HG03066 (cell line): ENCODE results near the gene MAP3K2.

Experiments used
- ATAC-seq: cut with Tn5 transposase; IDR thresholded peaks from one replicate; pipeline ENCODE4 v1.9.1; 2021; ENCODE audit warnings: low read depth; ENCODE audit not compliant: unreplicated experiment

Gene MAP3K2

GRCh38 chr2:127387655-127388422 is at the start of gene MAP3K2:
MAP3K2 (minus strand) TSS chr2:127387975; CDS start chr2:127343129, 44,846 bp downstream.
- ATAC-seq, result peak; percentile 58

- no peak for ATAC-seq
Observed at GRCh38 chr2:127437056-127437455, 49.3 kb upstream of the MAP3K2 start.

- ATAC-seq, result no peak
Observed at GRCh38 chr2:127434515-127434914, 46.7 kb upstream of the MAP3K2 start.

GRCh38 chr2:127431408-127432023 is 43.7 kb upstream of the MAP3K2 start:
- no peak for ATAC-seq

- ATAC-seq, result no peak
Observed at GRCh38 chr2:127429844-127430425, 42.2 kb upstream of the MAP3K2 start.

- ATAC-seq, result no peak
Observed at GRCh38 chr2:127429291-127429690, 41.5 kb upstream of the MAP3K2 start.

GRCh38 chr2:127428815-127429109 is 41.0 kb upstream of the MAP3K2 start:
- ATAC-seq, result no peak

GRCh38 chr2:127428057-127428814 is 40.5 kb upstream of the MAP3K2 start:
- no peak for ATAC-seq

GRCh38 chr2:127427376-127428056 is 39.7 kb upstream of the MAP3K2 start:
- no peak for ATAC-seq

- no peak for ATAC-seq
Observed at GRCh38 chr2:127426501-127427354, 39.0 kb upstream of the MAP3K2 start.

- no peak for ATAC-seq
Observed at GRCh38 chr2:127425540-127426490, 38.0 kb upstream of the MAP3K2 start.

- no peak for ATAC-seq
Observed at GRCh38 chr2:127424598-127425520, 37.1 kb upstream of the MAP3K2 start.

GRCh38 chr2:127423880-127424279 is 36.1 kb upstream of the MAP3K2 start:
- ATAC-seq, result no peak

GRCh38 chr2:127423478-127423843 is 35.7 kb upstream of the MAP3K2 start:
- no peak for ATAC-seq

GRCh38 chr2:127422559-127423477 is 35.0 kb upstream of the MAP3K2 start:
- no peak for ATAC-seq

GRCh38 chr2:127421871-127422558 is 34.2 kb upstream of the MAP3K2 start:
- no peak for ATAC-seq
